PC-9 (cell line): ENCODE results near the gene SLC25A45. TPM values are rescaled to one million over a fixed set of nuclear protein-coding genes. Genes with fewer than 3 reads are reported as not detected.

Experiments
- BruUV-seq: library from RNA; stranded (reverse); fragments of 400-500 nt; replicated peaks from 2 replicates; lab custom pipeline; 2021; lab: Mats Ljungman, UMichigan
- CTCF ChIA-PET: fragments of 300-600 bp; sonication (Branson Sonifier 250); formaldehyde crosslinking; loops from one replicate; lab custom pipeline; 2022; ENCODE audit warnings: antibody characterized with exemption; lab: Charles Lee
- POLR2A ChIA-PET: fragments of 300-600 bp; sonication (Branson Sonifier 250); formaldehyde crosslinking; loops from one replicate; lab custom pipeline; 2022; ENCODE audit warnings: antibody characterized with exemption; ENCODE audit not compliant: unreplicated experiment; lab: Charles Lee
- DNase-seq, 2 experiments: peaks; one replicate each; pipeline versions ENCODE4 v3.0.0 to v3.0.0-alpha.2; 2015 to 2022; ENCODE audit warnings: mixed read lengths in 1 of 2
- H2AFZ ChIP-seq: fragments of 200-600 bp; sonication (generic); 2 replicates; pipeline ENCODE4 v1.8.1; 2017; ENCODE audit warnings: antibody characterized with exemption
- H3F3A ChIP-seq: fragments of 200-600 bp; sonication (generic); 2 replicates; pipeline ENCODE4 v1.8.1; 2017; ENCODE audit warnings: antibody characterized with exemption, mild to moderate bottlenecking, low read depth; ENCODE audit not compliant: insufficient read depth
- H3K27ac ChIP-seq: fragments of 200-600 bp; sonication (generic); 2 replicates; pipeline ENCODE4 v1.6.1; 2016; ENCODE audit warnings: mixed run types
- H3K27me3 ChIP-seq: fragments of 200-600 bp; sonication (generic); 2 replicates; pipeline ENCODE4 v1.6.1; 2016; ENCODE audit warnings: low read depth, mixed run types; ENCODE audit not compliant: insufficient read depth
- H3K36me3 ChIP-seq: fragments of 200-600 bp; sonication (generic); 2 replicates; pipeline ENCODE4 v1.6.1; 2016; ENCODE audit warnings: low read depth, mixed run types
- H3K4me1 ChIP-seq: fragments of 200-600 bp; sonication (generic); replicated peaks from 2 replicates; pipeline ENCODE4 v1.6.1; 2016; ENCODE audit warnings: mixed run types; ENCODE audit not compliant: insufficient read depth
- H3K4me2 ChIP-seq: fragments of 200-600 bp; sonication (generic); 2 replicates; pipeline ENCODE4 v1.6.1; 2017; ENCODE audit warnings: mixed run types
- H3K4me3 ChIP-seq: fragments of 200-600 bp; sonication (generic); 2 replicates; pipeline ENCODE4 v1.6.1; 2016; ENCODE audit warnings: mixed run types
- H3K79me2 ChIP-seq: fragments of 200-600 bp; sonication (generic); 2 replicates; pipeline ENCODE4 v1.6.1; 2017; ENCODE audit warnings: low read depth, mixed run types
- H3K9me2 ChIP-seq: fragments of 200-600 bp; sonication (generic); 2 replicates; pipeline ENCODE4 v1.8.1; 2017; ENCODE audit warnings: mild to moderate bottlenecking; ENCODE audit not compliant: insufficient read depth
- H3K9me3 ChIP-seq: fragments of 200-600 bp; sonication (generic); 2 replicates; pipeline ENCODE4 v1.8.1; 2016; ENCODE audit warnings: low read depth; ENCODE audit not compliant: insufficient read depth
- H4K20me1 ChIP-seq: fragments of 200-600 bp; sonication (generic); 2 replicates; pipeline ENCODE4 v1.8.1; 2017; ENCODE audit not compliant: insufficient read depth
- EZH2 ChIP-seq: fragments of 200-600 bp; sonication (generic); IDR thresholded peaks from 2 replicates; pipeline ENCODE4 v1.8.0; 2017; ENCODE audit warnings: antibody characterized with exemption, low read depth
- intact Hi-C: fragments of 100-400 bp; cut with micrococcal nuclease; formaldehyde crosslinking; loops from one replicate; pipeline ENCODE4 v1.10.0; 2022; ENCODE audit not compliant: unreplicated experiment
- total RNA-seq: library from RNA; stranded (reverse); gene quantifications from 2 replicates; pipeline ENCODE4 v1.2.3, GENCODE V29; 2021
- TF ChIP-seq, protein P1 (sequence below): fragments of 200-600 bp; sonication (generic); conservative IDR thresholded peaks from 2 replicates; pipeline ENCODE4 v1.6.1; 2017; ENCODE audit warnings: mixed run types, antibody characterized with exemption, mild to moderate bottlenecking, moderate library complexity

SLC25A45 gene
- total RNA-seq, 1 experiment from 2014 or later = 9.8 TPM

DNA sequence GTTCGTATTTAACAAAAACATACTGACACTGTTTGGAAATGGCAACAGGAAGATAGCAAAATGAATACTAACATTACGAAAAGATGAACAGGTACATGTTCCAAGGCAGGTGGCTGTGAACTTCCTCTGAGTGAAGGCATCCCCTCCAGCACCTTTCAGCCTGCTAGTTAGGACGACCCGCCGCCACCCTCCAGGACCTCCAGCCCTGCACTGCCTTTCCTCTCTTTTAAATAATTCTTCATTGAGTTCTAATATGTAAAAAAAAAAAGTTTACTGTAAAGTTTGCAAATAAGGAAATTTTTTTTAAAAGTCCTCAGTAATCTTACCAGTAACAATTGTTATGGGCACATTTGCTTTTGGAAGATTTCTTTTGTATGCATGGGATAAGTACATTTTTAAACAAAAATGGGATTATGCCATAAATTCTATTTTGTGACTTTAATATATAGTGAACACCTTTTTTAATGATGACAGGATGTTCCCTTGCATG, 46.2 kb upstream of the SLC25A45 start:
- H3K27ac ChIP-seq = peak overlapping the region; percentile 100
- ChIA-PET CTCF (interaction anchor here (0.6 kb wide), 1 partner anchor 80 kb away, joined by 10 read pairs; no protein-coding TSS in a partner anchor), POLR2A (interaction anchor here (0.7 kb wide), 2 partner anchors 17 to 40 kb away, joined by 3 to 8 read pairs; no protein-coding TSS in a partner anchor)
- H2AFZ ChIP-seq = no peak overlapping the region
- H3K4me1 ChIP-seq = peaks cover 54% of the 10 kb centered on the region
- no peaks in the 10 kb centered on the region for H3K27me3 ChIP-seq
- H3K79me2 ChIP-seq = peaks cover 97% of the 10 kb centered on the region
- H3K9me3 ChIP-seq = no peaks in the 10 kb centered on the region
- DNase-seq = no peak
- peaks cover 99% of the 10 kb centered on the region for H3F3A ChIP-seq
- peaks cover 97% of the 10 kb centered on the region for H4K20me1 ChIP-seq
- no TSS peak for BruUV-seq
- H3K9me2 ChIP-seq = no peaks in the 10 kb centered on the region
- no peak for TF ChIP-seq EZH2
- TF ChIP-seq, protein P1, sequence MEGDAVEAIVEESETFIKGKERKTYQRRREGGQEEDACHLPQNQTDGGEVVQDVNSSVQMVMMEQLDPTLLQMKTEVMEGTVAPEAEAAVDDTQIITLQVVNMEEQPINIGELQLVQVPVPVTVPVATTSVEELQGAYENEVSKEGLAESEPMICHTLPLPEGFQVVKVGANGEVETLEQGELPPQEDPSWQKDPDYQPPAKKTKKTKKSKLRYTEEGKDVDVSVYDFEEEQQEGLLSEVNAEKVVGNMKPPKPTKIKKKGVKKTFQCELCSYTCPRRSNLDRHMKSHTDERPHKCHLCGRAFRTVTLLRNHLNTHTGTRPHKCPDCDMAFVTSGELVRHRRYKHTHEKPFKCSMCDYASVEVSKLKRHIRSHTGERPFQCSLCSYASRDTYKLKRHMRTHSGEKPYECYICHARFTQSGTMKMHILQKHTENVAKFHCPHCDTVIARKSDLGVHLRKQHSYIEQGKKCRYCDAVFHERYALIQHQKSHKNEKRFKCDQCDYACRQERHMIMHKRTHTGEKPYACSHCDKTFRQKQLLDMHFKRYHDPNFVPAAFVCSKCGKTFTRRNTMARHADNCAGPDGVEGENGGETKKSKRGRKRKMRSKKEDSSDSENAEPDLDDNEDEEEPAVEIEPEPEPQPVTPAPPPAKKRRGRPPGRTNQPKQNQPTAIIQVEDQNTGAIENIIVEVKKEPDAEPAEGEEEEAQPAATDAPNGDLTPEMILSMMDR = no peak; the same call in 1 of the 2 replicates
- peak overlapping the region; percentile 90; the same call in 1 of the 2 replicates for H3K4me3 ChIP-seq
- peak overlapping the region; percentile 99 for H3K4me2 ChIP-seq
- peaks cover 74% of the 10 kb centered on the region for H3K36me3 ChIP-seq
- intact Hi-C loops = no loop called here

DNA sequence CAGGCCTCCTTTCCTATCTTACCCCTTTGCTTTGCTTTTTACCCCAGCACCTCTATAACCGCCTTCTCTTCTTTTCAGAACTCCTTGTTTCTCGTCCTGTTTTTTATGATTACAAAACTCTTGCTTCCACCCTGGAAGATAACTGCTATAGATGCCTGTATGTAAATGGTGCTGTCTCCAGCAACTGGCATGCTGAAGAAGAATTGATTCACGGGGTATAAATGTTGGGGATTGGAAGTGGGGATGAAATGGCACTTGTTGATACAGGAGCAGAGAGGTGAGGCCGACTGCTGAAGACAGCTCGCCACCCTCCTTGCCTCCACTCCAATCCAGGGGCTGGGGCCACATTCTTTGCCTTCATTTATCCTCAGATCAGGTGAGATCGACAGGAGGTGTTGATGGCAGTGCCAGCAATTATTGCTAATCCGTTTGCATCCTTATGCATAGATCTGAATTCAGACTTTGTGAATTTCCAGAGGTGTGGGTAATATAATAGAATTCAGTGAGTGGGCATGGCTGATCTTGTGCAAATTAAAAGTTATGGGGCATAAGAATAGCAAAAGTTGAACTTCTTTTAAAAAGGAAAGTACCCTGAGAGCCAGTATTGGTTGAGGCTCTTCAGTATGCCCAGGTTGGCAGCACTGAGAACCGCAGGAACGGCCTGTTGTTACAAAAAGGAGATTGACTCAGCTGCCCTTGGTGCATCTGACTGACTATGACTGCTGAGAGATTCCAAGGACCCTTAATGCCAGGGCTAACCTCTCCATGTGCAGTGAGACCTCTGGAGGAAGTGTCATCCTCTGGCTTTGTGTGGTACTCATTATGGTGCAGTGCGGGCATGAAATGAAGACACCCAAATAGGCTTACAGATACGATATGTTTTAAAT, 45.5 kb upstream of the SLC25A45 start:
- peaks cover 54% of the 10 kb centered on the region for H3K4me1 ChIP-seq
- ChIA-PET POLR2A (interaction anchor here (0.6 to 0.7 kb wide), 2 partner anchors 17 to 72 kb away, joined by 3 to 8 read pairs; no protein-coding TSS in a partner anchor), CTCF (interaction anchor here (0.6 kb wide), 1 partner anchor 81 kb away, joined by 10 read pairs; no protein-coding TSS in a partner anchor)
- peaks cover 99% of the 10 kb centered on the region for H4K20me1 ChIP-seq
- peak; percentile 19 to 46 for DNase-seq
- peaks cover 76% of the 10 kb centered on the region for H3K36me3 ChIP-seq
- H3K4me2 ChIP-seq = peak overlapping the region; percentile 99
- TF ChIP-seq, protein P1 = no peak
- TF ChIP-seq EZH2 = no peak
- no peaks in the 10 kb centered on the region for H3K9me2 ChIP-seq
- no peaks in the 10 kb centered on the region for H3K9me3 ChIP-seq
- intact Hi-C loops = no loop called here
- H3K27ac ChIP-seq = peak overlapping the region; percentile 100
- H3K4me3 ChIP-seq = peak overlapping the region; percentile 90; the same call in 1 of the 2 replicates
- peaks cover 96% of the 10 kb centered on the region for H3F3A ChIP-seq
- H3K27me3 ChIP-seq = no peaks in the 10 kb centered on the region
- no peak overlapping the region for H2AFZ ChIP-seq
- peaks cover 99% of the 10 kb centered on the region for H3K79me2 ChIP-seq
- no TSS peak for BruUV-seq

DNA sequence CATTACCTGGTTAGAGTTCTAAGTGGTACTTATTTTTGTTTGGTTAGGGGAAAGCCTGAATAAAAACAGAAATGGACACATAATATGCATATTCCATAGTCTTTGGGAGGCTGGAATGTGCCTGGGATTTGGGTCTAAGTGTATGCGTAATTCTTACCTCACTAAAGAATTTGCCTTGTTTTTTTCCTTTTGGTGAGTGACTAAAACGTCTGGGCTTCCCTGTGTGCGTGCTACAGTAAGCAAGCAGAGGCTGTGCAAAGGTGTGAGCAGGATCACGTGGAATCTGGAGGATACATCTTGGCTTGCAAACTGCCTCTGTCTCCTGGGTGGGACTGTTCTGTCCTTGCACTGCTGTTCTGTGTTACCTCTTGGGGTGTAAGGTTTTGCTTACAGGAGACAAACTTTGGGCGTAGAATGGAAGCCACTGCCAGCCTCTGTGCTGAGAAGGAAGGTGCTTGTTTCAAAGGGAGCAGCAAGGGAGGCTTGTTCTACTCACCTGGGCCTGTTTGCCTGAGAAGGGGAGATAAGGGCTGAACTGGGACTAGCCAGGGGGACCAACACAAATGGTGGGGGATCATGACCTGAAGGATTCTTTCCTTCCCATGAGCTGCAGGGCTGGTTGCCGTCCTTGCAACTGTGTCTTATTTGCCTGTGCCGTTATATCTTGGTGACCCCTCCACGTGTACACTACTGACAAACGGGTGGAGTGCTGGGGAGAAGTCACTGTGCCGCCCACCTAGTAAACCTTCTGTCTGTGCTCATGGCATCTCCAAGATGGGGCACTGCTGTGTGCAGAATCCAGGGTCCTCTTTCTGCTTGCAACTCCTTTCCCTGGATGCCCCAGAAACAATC, 44.6 kb upstream of the SLC25A45 start:
- CTCF ChIA-PET = no interaction called here
- no peaks in the 10 kb centered on the region for H3K9me2 ChIP-seq
- H3K4me1 ChIP-seq = peaks cover 52% of the 10 kb centered on the region
- POLR2A ChIA-PET = interaction anchor here (0.6 to 0.8 kb wide), 2 partner anchors 73 to 476 kb away, joined by 3 to 4 read pairs; no protein-coding TSS in a partner anchor
- H3K9me3 ChIP-seq = no peaks in the 10 kb centered on the region
- peak overlapping the region; percentile 99 for H3K4me2 ChIP-seq
- no TSS peak for BruUV-seq
- intact Hi-C loops = no loop called here
- H3K36me3 ChIP-seq = peaks cover 71% of the 10 kb centered on the region
- peaks cover 93% of the 10 kb centered on the region for H4K20me1 ChIP-seq
- no peak overlapping the region for H2AFZ ChIP-seq
- peaks cover 98% of the 10 kb centered on the region for H3K79me2 ChIP-seq
- H3K4me3 ChIP-seq = peak overlapping the region; percentile 90
- H3K27me3 ChIP-seq = no peaks in the 10 kb centered on the region
- no peak for TF ChIP-seq EZH2
- TF ChIP-seq, protein P1 = no peak
- H3F3A ChIP-seq = peaks cover 87% of the 10 kb centered on the region
- peak; percentile 23 to 54 for DNase-seq
- H3K27ac ChIP-seq = peak overlapping the region; percentile 100
